Stromal cell of bone marrow (primary cell): Measurements from ENCODE around the gene ASIC4.

ENCODE experiments used
- DNase-seq: peaks from one replicate; pipeline ENCODE4 v3.0.0-alpha.2; 2012; ENCODE audit warnings: low read depth

ASIC4 gene

DNA sequence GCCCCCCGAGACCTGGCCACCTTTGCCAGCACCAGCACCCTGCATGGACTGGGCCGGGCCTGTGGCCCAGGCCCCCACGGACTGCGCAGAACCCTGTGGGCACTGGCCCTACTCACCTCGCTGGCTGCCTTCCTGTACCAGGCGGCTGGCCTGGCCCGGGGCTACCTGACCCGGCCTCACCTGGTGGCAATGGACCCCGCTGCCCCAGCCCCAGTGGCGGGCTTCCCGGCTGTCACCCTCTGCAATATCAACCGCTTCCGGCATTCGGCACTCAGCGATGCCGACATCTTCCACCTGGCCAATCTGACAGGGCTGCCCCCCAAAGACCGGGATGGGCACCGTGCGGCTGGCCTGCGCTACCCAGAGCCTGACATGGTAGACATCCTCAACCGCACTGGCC lies 554 bp downstream of the ASIC4 start:
- no peak for DNase-seq

DNA sequence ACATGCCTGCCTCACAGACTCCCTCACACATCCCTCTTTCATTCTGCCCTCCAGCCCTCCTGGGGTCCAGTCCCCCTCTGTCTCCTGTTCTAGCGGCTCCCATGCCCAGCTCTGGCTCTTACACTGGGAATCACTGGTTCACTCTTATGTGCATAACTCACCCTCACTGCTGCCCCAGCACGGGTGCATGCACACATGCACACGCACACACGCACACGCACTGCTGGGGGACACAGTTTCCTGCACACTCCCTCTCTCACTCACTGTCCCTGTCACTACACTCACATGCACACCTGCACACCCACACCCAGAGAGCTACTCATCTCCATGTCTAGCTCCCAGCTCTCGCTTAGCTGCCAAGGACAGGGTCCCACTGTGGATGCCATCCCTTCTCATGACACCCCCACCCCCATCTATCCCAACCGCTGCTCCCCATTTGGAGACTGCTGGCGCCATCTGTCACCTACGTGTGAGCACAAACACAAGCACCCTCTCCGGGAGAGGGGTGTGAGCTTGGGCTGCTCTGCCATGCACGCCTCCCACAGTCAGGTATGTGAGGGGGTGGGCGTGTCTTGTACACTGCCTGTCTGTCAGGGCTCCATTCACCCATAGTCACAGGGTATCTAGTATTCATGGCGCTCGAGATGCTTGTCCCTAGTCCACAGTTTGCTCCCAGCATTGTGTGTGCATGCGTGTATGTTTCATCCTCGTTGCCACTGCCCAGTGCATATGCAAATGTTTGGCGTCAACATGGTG lies 1.8 kb downstream of the ASIC4 start:
- DNase-seq = no peak

DNA sequence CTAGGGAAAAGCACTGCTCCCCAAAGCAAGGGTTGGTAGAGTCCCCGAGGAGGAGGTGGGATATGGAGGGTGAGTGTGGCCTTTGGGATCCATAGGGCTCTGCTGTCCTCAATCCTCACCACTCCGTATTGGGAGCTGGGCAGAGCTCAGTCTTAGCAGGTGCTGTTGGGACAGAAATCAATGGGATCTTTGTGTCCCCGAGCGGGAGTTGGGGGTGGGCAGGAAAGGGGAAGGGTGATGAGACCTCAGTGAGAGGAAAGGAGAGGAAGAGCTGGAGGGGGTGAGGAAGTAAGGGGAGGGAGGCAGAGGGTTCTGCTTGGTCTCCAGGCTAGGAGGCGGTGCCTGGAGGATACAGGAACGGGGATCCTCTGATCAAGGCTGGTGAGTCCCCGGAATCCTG lies 2.6 kb downstream of the ASIC4 start:
- DNase-seq = no peak

DNA sequence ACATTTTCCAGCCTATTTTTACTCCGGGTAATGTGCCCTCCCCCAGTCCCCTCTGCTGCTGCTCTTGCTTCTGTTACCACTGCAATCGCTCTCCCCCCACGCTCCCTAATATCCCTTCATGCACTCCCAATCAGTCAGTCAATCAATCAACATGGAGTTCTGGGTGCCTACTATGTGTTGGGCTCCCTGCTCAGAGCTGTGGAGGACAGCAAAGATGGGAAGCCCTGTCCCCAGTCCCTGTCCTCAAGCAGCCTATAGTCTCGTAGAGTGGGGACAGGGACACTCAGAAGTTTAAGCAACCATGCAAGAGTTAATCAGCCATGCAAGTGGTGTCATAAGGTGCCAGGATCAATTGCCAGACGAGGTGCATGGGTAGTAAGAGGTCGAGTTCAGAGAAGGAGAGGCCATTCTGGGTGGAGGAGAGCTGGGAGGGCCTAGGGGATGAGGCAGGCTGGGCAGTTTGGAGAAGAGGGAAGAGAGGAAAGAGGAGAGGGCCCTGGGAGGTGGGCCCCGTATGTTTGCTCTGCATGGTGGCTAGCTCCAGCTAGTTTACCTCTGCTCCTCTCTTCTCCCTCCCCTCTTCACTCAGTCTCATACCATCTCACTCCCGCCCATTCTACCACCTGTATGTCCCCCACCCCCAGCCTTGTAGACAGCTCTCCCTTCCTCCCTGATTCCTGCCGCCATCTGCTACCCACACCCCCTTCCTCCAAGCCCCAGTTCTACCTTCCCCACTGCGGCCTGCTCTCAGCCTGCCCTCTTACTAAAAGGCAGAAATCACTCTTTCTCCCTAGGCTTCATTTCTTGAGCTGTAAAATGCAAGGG lies 3.9 kb downstream of the ASIC4 start:
- DNase-seq = no peak

DNA sequence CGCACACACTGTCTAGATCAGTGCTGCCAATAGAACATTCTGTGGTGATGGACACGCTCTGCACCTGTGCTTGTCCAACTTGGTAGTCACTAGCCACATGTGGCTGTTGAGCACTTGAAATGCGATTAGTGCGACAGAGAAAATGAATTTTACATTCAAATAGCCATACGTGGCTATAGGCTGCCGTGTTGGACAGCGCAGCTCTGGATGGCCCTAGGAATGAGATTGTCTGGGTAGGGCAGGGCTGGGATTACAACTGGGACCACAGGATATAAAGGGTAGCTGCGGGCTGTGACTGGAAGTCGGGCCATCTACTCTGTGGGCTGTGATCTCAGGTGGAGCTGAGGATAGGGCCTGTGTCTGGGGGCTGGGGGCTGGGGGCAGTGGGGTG lies 5.2 kb downstream of the ASIC4 start:
- no peak for DNase-seq

DNA sequence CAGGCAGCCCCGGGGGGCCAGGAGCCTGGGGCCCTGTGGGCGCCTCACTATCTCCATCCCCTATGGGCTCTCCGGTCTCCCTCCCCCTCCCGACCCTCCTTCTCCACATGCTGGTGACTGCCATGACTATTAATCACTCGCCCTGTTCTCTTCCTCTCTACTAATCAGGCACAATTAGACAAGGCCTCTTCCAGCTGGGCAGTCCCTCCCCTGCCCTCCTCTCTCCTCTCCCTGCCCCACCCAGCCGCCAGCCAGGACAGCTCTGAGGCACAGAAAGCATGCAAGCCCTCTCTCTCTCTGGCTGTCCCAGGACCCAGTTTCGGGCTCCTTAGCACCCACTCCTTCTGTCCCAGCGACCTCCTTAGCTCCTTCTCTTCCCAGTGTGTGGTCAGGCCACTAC lies 5.8 kb downstream of the ASIC4 start:
- no peak for DNase-seq

DNA sequence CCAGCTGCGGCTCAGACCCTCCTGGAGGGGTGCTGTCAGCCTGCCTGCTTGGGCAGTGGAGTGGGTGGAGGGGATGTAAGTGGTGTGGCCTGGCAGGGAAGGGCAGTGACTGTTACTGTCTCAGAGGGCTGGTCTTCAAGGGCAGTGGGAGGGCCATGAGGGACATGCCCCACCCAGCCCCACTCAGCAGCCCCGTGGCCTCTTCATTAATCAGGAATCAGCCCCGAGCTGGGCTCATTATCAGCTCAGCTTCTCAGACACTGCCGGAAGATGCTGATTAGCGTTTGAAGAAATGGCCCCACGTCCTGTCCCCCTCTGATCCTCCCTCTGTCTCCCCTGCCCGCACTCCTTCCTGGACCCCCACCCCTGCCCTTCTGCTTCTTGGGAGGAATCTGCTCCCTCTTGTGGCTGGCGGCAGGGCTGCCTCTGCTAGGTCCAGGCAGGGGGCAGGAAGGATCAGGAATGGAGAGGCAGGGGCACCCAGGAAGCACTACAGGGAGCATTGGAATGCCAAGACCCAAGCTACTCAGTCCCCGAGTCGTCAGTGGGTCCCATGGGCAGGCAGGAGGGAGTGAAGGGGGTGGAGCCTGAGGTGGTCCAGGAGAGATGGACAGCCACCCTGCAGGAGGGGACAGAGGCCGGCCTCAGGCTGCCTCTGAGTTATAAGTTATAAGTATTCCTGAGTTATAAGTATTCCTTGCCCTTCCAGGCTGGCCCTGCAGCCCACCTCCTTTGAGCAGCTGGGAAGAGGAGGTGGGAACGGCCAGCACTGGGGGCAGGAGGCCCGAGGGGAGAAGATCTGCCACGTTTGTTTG lies 7.0 kb downstream of the ASIC4 start:
- peak; percentile 13 for DNase-seq

DNA sequence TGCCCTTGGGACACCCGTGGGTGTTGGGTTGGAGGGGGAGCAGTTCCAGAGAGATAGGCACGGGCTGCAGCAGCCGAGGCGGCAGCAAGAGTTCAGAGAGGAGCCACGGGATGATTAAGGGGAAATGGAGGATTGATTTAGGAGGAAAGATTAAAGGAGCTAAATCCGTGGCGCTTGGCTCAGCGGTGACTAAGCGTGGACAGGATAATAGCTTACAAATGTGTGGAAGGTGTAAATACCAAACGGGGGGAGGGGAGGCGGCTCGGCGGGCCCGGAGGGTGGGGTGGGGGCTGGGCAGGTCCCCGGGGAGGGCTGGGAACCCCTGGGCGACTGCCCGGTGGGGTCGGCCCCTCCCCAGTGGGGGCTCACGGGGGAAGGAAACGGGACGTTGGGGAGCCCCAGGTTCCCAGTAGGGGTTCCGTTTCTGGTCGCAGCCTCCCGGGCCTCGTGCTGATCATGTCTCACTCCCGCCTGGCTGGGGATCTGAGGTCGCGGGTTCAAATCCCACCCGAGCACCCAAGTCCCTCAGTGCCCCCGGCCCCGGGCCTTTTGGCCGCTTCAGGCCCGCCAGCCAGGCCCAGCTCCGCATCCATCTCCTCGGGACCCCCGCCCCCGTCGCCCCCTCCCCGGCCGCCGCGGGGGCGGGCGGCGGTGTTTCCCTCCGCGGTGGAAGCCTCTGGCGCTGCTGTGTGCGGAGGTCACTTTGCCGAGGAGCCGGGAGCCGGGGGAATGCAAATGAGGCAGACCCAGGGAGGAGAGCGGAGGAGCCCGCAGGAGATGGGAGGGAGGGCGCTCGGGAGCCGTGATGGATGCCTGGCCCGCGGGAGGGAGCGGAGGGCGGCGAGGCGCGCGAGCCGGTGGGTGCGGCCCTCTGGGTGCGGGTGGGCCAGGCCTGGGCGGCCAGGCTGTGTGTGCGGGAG lies 8.1 kb downstream of the ASIC4 start:
- DNase-seq = peak; percentile 55

DNA sequence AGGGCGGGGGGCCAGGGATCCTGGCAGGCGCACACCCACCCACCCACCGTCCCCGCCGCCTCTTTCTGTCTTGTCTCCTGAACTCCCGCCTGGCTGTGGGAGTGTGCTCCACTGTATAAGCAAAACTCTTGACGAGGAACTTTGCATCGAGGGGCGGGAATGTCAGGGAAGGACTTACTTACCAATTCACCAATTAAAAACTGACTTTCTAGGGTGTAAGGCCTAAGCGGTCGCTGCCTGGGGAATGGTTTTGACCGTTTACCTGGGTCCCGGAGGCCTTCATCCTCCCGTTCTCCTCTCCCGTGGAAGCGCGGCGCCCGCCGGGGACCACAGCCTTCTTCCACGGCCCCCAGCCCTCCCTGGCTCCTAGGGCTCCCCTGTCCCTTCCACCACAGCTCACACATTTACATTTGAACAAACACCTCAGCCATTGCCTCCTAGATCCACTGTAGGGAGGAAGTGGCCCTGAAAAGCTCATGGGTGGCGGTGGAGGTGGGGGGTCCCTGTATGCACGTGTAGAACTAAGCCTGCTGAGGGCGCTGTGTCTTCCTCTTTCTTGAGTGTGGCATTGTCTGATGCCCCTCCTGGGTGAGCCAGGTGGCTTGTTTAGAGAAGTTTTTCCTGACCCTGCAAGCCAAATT lies 8.9 kb downstream of the ASIC4 start:
- DNase-seq = no peak

DNA sequence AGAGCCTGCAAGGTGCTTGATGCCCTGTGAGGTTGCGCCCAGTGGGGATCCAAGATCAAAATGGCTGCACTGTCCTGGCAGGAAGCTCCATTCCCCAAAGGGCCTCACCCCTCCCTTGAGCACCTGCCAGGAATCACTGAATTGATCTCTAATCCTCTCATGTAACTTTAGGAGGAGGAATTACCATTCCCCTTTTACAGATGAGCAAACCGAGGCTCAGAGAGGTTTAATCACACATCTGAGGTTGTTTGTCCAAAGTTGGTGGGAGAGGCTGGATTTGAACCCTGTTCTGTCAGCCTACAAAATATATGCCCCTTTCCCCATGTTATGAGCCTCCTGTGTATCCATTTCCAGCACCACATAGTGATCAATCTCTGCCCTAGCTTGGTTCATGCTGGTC lies 10.5 kb downstream of the ASIC4 start:
- DNase-seq = no peak

DNA sequence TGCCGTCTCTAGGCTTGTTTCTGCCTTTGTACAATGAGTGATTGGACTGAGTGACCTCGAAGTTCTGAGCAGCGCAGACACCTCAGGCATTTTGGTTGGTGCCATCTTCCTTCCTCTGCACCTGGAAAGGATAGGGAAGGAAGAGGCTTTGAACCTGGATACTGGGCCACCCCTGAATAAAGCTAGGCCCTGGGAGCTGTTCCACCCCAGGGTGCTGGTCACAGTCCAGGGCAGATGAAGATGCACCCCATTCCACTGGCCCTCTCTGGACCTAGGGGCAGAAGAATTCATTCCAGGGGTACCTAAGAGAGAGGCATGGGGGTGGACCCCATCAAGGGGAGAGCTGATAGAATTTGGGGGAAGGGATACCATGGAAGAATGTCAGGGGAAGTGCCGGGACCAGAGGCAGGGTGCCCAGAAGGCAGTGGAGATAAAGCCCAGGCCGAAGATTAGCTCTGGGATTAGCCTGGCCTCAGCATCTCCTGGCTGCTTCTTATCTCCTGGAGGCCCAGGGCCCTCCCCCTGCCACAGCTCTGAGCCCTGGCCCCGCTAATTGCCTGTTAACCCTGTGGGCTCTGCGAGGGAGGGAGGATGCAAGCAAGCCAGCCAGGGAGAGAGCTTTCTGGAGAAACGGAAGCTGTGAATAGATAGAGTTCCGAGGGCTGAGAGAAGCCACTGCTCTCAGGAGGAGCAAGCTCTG lies 11.4 kb downstream of the ASIC4 start:
- DNase-seq = no peak

DNA sequence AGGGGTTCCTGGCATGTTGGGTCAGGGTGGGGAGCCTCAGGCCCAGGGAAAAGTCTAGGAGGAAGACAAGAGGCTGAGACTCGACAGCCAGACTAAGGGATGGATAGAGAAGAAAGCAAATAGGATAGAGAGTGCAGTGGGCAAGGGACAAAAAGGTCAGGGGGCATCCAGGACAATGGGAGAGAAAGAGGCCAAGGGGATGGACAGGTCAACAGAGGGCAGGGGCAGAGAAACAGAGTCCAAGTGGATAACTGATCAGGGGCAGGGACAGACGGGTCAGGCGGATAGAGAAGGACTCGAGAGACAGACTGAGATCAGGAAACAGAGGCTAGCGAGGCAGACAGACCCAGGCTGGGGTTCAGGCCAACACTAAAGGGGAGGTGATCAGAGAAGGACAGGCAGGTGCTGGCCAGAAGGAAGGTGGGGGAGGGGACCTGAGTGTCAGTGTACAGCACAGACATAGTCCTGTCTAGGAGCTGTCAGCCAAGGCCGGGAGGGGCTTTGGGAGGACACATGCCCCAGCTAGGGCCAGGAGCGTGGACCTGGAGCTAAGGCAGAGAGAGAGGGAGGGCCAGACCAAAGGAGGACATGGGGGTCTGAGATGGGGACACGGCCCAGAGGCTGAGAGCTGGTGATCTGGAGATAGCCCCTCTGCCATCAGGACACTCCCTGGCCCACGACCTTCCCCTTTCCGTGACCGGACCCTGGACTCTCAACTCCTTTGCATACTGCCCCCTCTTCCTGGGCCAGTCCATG lies 12.2 kb downstream of the ASIC4 start:
- no peak for DNase-seq

DNA sequence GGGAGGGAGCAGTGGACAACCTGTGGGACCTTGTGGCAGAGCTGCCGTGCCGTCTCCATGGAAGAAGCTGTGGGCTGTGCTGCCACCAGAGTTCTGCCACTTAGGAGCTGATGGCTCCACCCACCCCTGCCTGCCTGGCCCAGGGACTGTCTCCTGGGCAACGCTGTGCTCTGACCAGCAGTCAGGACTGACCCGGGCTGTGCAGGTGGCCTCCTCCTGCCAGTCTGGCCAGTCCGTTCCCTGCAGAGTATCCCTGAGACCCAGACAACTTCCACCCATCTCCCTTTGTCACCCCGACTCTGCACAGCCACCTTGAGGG lies 12.8 kb downstream of the ASIC4 start:
- no peak for DNase-seq

DNA sequence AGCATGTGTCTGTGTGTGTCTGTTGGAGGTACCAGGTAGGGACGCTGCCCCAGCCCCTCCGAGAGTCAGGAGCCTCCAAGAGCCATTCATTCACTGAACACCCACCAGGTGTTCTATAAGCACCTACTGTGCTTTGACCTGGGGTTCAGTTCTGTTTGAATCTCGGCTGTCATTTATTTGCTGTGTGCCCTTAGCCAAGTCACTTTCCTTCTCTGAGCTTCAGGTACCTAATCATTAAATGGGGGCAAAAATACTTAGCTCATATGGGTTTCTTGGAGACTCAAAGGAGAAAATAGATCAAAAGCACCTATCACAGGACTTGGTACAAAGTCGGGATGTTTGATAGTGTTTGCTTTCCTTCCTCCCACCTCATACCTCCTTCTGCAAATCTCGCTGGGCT lies 13.2 kb downstream of the ASIC4 start:
- no peak for DNase-seq

DNA sequence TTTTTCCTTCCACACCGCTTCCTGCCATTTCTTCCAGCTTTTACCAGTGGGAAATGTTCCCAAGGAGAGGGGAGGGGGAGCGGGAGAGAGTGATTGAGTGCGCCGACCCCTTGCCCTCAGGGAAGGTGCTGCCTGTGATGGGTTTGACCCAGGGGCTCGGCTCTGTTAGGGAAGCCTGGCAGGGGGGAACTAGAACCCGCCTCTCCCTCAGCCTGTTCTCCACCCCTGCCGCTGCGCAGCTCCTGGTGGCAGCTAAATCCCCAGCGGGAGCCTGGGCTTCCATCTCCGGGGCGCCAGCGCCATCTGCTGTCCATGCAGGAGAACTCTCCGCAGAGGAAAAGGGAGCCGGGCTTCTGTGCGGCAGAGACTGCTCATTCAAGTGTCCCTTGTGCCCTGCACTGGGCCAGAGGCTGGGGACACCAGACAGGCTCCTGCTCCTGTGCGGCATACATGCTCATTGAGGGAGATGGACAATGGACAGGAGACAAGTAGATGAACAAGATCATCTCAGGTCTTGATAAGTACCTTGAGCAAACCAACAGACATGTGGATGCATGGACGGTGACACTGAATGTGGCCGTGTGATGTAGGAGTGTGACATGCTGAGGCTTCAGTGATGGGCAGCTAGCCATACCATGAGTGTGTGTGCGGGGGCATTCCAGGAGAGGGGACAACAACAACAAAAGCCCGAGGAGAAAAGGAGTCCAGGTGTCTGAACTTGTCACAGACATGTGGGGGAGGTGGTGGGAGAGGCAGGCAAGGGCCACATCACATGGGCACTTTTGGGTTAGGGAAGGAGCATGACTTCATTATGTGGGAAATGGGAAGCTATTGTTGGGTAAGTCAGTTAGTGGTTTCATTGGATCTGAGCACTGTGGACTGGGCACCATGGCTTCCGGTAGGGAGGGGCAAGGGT lies 16.0 kb downstream of the ASIC4 start:
- DNase-seq = peak; percentile 48

DNA sequence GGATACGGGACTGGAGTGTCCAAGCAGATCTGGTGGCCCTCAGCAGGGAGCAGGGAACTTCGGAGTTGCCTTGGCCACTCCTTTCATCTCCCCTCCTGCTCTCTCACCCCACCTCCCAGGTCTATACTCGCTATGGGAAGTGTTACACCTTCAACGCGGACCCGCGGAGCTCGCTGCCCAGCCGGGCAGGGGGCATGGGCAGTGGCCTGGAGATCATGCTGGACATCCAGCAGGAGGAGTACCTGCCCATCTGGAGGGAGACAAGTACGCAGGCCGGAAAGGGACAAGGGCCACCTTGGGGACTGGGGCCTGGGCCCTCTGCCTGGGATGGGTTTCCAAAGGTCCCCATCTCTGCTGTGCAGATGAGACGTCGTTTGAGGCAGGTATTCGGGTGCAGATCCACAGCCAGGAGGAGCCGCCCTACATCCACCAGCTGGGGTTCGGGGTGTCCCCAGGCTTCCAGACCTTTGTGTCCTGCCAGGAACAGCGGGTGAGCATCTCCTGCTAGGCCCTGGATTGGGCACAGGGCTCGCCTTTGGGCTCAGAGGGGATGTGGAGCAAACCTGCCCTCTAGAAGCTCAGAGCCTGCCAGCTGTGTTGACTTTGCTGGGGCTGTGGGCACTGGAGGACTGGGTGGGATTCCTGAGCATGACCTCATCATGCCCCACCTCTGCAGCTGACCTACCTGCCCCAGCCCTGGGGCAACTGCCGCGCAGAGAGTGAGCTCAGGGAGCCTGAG lies 17.5 kb downstream of the ASIC4 start:
- no peak for DNase-seq

DNA sequence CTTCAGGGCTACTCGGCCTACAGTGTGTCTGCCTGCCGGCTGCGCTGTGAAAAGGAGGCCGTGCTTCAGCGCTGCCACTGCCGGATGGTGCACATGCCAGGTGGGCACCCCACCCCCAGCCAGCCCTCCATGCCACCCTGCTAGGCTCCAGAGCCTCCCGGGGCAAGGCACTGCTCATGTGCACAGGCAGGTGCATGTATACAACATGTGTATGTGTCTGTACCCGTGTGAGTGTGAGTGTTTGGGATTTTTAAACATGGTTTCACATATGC lies 18.0 kb downstream of the ASIC4 start:
- DNase-seq = no peak

DNA sequence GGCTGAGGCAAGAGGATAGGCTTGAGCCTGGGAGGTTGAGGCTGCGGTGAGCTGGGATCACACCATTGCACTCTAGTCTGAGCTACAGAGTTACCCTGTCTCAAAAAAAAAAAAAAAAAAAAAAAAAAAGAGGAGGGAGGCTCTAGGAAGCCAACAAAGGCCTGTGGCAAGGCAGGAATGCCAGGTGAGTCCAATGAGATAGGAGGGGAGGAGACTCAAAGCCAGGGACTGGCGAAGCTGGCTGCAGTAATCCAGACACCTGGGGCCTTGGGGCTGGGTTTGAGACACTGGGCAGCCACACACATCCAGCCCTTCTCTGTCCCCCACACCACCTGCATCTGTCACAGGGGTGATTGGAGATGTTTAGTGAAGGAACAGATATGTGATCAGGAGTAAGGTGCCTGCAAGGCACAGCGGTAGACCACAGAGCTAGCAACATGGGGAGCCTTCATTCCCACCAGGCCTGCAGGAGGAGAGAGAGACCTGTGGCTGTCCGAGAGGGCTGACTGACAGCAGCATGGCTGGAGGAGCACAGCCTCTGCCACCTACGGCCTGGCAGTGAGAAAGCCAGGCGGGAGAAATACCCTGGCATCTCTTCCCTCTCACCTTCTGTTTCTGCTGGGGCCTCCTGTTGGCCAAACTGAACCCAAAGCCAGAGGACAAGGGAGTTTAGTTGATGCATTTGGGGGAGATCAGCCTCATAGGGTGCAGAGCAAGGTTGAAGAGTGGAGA lies 19.8 kb downstream of the ASIC4 start:
- no peak for DNase-seq
